Glutamatergic neuron (in vitro differentiated cells): ENCODE measurements around the gene SEMA3G. TPM values are rescaled to one million over a fixed set of nuclear protein-coding genes. Genes with fewer than 3 reads are reported as not detected.

Source experiments
- DNase-seq: peaks from one replicate; pipeline ENCODE4 v3.0.0; 2022
- H3K27ac Mint-ChIP-seq: one replicate; pipeline ENCODE4 v1.8.0; 2020; ENCODE audit warnings: mild to moderate bottlenecking, mixed read lengths, inconsistent platforms; ENCODE audit not compliant: unreplicated experiment
- H3K27me3 Mint-ChIP-seq: one replicate; pipeline ENCODE4 v1.8.0; 2020; ENCODE audit warnings: mild to moderate bottlenecking, moderate library complexity, mixed read lengths, inconsistent platforms; ENCODE audit not compliant: unreplicated experiment
- H3K36me3 Mint-ChIP-seq: one replicate; pipeline ENCODE4 v1.8.0; 2020; ENCODE audit warnings: mild to moderate bottlenecking, mixed read lengths, inconsistent platforms; ENCODE audit not compliant: unreplicated experiment
- H3K4me1 Mint-ChIP-seq: one replicate; pipeline ENCODE4 v1.8.0; 2020; ENCODE audit warnings: mild to moderate bottlenecking, low read depth, mixed read lengths, inconsistent platforms; ENCODE audit not compliant: unreplicated experiment
- H3K4me3 Mint-ChIP-seq: one replicate; pipeline ENCODE4 v1.8.0; 2020; ENCODE audit warnings: mild to moderate bottlenecking, mixed read lengths, inconsistent platforms; ENCODE audit not compliant: unreplicated experiment
- H3K9me3 Mint-ChIP-seq: one replicate; pipeline ENCODE4 v1.8.0; 2020; ENCODE audit warnings: mild to moderate bottlenecking, moderate library complexity, mixed read lengths, inconsistent platforms; ENCODE audit not compliant: unreplicated experiment
- total RNA-seq: library from RNA; stranded (reverse); fragmentation: NEBNext Ultra II Directional; extraction: Animal tissue kit (Norgen Biotek cat#: 25700); gene quantifications from one replicate; pipeline ENCODE4 v1.2.1, GENCODE V29; 2021; ENCODE audit not compliant: unreplicated experiment
- TF ChIP-seq, protein P1 (sequence below): fragments of 200-600 bp; sonication (generic); IDR thresholded peaks from one replicate; pipeline ENCODE4 v1.5.0; 2021; ENCODE audit not compliant: partially characterized antibody, unreplicated experiment

Gene SEMA3G
- total RNA-seq, 1 donor from 2014 or later, result 0.59 TPM

GRCh38 chr3:52441772-52442332, 3.1 kb downstream of the SEMA3G start:
- H3K36me3 Mint-ChIP-seq, result no peaks in the 10 kb centered on the region
- TF ChIP-seq, protein P1, sequence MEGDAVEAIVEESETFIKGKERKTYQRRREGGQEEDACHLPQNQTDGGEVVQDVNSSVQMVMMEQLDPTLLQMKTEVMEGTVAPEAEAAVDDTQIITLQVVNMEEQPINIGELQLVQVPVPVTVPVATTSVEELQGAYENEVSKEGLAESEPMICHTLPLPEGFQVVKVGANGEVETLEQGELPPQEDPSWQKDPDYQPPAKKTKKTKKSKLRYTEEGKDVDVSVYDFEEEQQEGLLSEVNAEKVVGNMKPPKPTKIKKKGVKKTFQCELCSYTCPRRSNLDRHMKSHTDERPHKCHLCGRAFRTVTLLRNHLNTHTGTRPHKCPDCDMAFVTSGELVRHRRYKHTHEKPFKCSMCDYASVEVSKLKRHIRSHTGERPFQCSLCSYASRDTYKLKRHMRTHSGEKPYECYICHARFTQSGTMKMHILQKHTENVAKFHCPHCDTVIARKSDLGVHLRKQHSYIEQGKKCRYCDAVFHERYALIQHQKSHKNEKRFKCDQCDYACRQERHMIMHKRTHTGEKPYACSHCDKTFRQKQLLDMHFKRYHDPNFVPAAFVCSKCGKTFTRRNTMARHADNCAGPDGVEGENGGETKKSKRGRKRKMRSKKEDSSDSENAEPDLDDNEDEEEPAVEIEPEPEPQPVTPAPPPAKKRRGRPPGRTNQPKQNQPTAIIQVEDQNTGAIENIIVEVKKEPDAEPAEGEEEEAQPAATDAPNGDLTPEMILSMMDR, result no peak
- no peak for DNase-seq
- H3K4me3 Mint-ChIP-seq, result no peak overlapping the region
- no peak overlapping the region for H3K27ac Mint-ChIP-seq
- peaks cover 1% of the 10 kb centered on the region for H3K27me3 Mint-ChIP-seq
- H3K9me3 Mint-ChIP-seq, result no peaks in the 10 kb centered on the region
- peaks cover 5% of the 10 kb centered on the region for H3K4me1 Mint-ChIP-seq

GRCh38 chr3:52441091-52441771, 3.7 kb downstream of the SEMA3G start:
- Mint-ChIP-seq H3K36me3 (no peaks in the 10 kb centered on the region), H3K27me3 (peaks cover 1% of the 10 kb centered on the region), H3K9me3 (no peaks in the 10 kb centered on the region), H3K4me3 (no peak overlapping the region), H3K4me1 (peaks cover 5% of the 10 kb centered on the region), H3K27ac (no peak overlapping the region)
- TF ChIP-seq, protein P1, result no peak
- no peak for DNase-seq

GRCh38 chr3:52440671-52441070, 4.2 kb downstream of the SEMA3G start:
- H3K4me3 Mint-ChIP-seq, result no peak overlapping the region
- no peak for DNase-seq
- H3K4me1 Mint-ChIP-seq, result peaks cover 5% of the 10 kb centered on the region
- no peaks in the 10 kb centered on the region for H3K9me3 Mint-ChIP-seq
- H3K27me3 Mint-ChIP-seq, result peaks cover 1% of the 10 kb centered on the region
- no peak overlapping the region for H3K27ac Mint-ChIP-seq
- H3K36me3 Mint-ChIP-seq, result no peaks in the 10 kb centered on the region
- TF ChIP-seq, protein P1, result no peak

- Mint-ChIP-seq H3K27ac (no peak overlapping the region), H3K27me3 (peaks cover 1% of the 10 kb centered on the region), H3K36me3 (no peaks in the 10 kb centered on the region), H3K9me3 (no peaks in the 10 kb centered on the region), H3K4me1 (peaks cover 5% of the 10 kb centered on the region), H3K4me3 (no peak overlapping the region)
- DNase-seq, result no peak
- TF ChIP-seq, protein P1, result no peak
Observed at GRCh38 chr3:52440249-52440551, 4.7 kb downstream of the SEMA3G start.

DNA sequence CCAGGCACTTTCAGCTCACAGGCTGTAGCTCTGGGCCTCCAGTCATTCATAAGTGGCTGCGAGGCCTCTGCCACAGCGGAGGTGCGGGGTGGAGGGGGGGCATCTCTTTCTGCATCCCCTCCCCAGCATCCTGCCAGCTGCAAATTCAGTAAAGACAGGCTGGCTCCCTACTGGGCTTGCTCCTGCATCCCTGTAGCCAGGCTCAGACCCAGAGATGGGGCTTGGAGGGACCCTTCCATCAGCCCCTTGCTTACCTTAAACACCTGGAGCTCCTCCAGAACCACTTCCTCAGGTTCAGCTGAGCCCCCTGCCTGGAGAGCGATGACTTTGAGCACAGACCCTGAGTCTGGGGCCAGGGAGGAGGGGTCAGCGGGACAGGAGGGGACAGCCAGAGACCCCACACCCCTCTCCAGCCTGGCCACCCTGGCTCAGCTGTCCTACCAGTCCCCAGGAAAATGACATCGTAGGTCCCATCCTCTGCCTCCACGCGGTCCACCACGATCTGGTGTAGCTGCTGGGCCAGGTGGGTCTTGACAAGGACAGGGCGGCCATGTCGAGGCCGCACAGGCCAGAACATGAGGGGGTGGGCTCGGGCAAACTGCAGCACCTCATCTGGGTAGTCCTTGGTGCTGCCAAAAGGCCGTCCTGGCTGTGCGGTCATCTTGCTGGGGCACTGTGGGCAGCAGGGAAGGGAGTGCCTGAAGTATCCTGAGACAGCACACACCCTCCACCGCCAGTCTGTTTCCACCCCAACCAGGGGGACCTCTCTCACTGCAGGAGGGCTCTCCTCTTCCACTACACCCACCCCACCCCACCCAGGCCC, 5.3 kb downstream of the SEMA3G start:
- no peaks in the 10 kb centered on the region for H3K36me3 Mint-ChIP-seq
- TF ChIP-seq, protein P1, result no peak
- no peak overlapping the region for H3K4me3 Mint-ChIP-seq
- DNase-seq, result no peak
- no peaks in the 10 kb centered on the region for H3K9me3 Mint-ChIP-seq
- H3K27ac Mint-ChIP-seq, result no peak overlapping the region
- peaks cover 1% of the 10 kb centered on the region for H3K27me3 Mint-ChIP-seq
- H3K4me1 Mint-ChIP-seq, result peaks cover 8% of the 10 kb centered on the region
